DLD1 (cell line): ENCODE results near the gene GPR146.

Experiments used
- in situ Hi-C: cut with HindIII; loops from 2 replicates; pipeline ENCODE4 v1.10.0; 2017; ENCODE audit warnings: low sequenced_read_pairs

GPR146 gene

GRCh38 chr7:1011297-1012003 lies 32.9 kb upstream of the GPR146 start:
- in situ Hi-C loops, result no loop called here

- in situ Hi-C loops, result no loop called here
Observed at GRCh38 chr7:1012004-1012715, 32.2 kb upstream of the GPR146 start.

GRCh38 chr7:1012716-1013095 lies 31.6 kb upstream of the GPR146 start:
- in situ Hi-C loops, result no loop called here

GRCh38 chr7:1013581-1013980 lies 30.8 kb upstream of the GPR146 start:
- in situ Hi-C loops, result no loop called here

GRCh38 chr7:1014681-1015080 lies 29.7 kb upstream of the GPR146 start:
- in situ Hi-C loops, result no loop called here

- in situ Hi-C loops, result no loop called here
Observed at GRCh38 chr7:1015196-1016121, 28.9 kb upstream of the GPR146 start.

GRCh38 chr7:1016577-1017531 lies 27.5 kb upstream of the GPR146 start:
- in situ Hi-C loops, result no loop called here

GRCh38 chr7:1017586-1018333 lies 26.6 kb upstream of the GPR146 start:
- in situ Hi-C loops, result no loop called here

- in situ Hi-C loops, result no loop called here
Observed at GRCh38 chr7:1018334-1018695, 26.0 kb upstream of the GPR146 start.

GRCh38 chr7:1019255-1019785 lies 25.0 kb upstream of the GPR146 start:
- in situ Hi-C loops, result no loop called here

GRCh38 chr7:1019789-1020610 lies 24.3 kb upstream of the GPR146 start:
- in situ Hi-C loops, result no loop called here

- in situ Hi-C loops, result no loop called here
Observed at GRCh38 chr7:1020849-1021251, 23.5 kb upstream of the GPR146 start.

GRCh38 chr7:1021366-1021765 lies 23.0 kb upstream of the GPR146 start:
- in situ Hi-C loops, result no loop called here

GRCh38 chr7:1021931-1022330 lies 22.4 kb upstream of the GPR146 start:
- in situ Hi-C loops, result no loop called here

GRCh38 chr7:1022356-1022755 lies 22.0 kb upstream of the GPR146 start:
- in situ Hi-C loops, result no loop called here

GRCh38 chr7:1022801-1023465 lies 21.4 kb upstream of the GPR146 start:
- in situ Hi-C loops, result no loop called here

GRCh38 chr7:1024331-1024841 lies 20.0 kb upstream of the GPR146 start:
- in situ Hi-C loops, result no loop called here
